Activated CD8-positive, alpha-beta T cell treated with anti-CD3 and anti-CD28 coated beads for 36 hours (primary cell): ENCODE measurements around the gene PRKCSH. TPM values are rescaled to one million over a fixed set of nuclear protein-coding genes. Genes with fewer than 3 reads are reported as not detected.

Experiments used
- ATAC-seq: fragments of 200-7000 bp; cut with Tn5 transposase; one replicate; pipeline ENCODE4 v1.10.0; 2021; ENCODE audit warnings: mild to moderate bottlenecking, moderate library complexity
- CTCF ChIA-PET: fragments of 350-600 bp; sonication (Branson Sonifier 250); formaldehyde crosslinking; loops from one replicate; lab custom pipeline; 2021; ENCODE audit warnings: antibody characterized with exemption; lab: Charles Lee
- POLR2A ChIA-PET: fragments of 350-600 bp; sonication (Branson Sonifier 250); formaldehyde crosslinking; loops from one replicate; lab custom pipeline; 2021; ENCODE audit warnings: antibody characterized with exemption; lab: Charles Lee
- DNase-seq: peaks from one replicate; pipeline ENCODE4 v3.0.0-alpha.2; 2020
- H3K27ac Mint-ChIP-seq: one replicate; pipeline ENCODE4 v1.8.0; 2021; ENCODE audit warnings: mild to moderate bottlenecking, mixed read lengths
- H3K27me3 Mint-ChIP-seq: one replicate; pipeline ENCODE4 v1.8.0; 2021; ENCODE audit warnings: mixed read lengths
- H3K36me3 Mint-ChIP-seq: one replicate; pipeline ENCODE4 v1.8.0; 2021; ENCODE audit warnings: low read depth, mixed read lengths
- H3K4me1 Mint-ChIP-seq: one replicate; pipeline ENCODE4 v1.8.0; 2021; ENCODE audit warnings: low read depth, mixed read lengths
- H3K4me3 Mint-ChIP-seq: one replicate; pipeline ENCODE4 v1.8.0; 2021; ENCODE audit warnings: mild to moderate bottlenecking, moderate library complexity, mixed read lengths
- H3K9me3 Mint-ChIP-seq: one replicate; pipeline ENCODE4 v1.8.0; 2021; ENCODE audit warnings: mixed read lengths
- intact Hi-C: fragments of 100-400 bp; cut with micrococcal nuclease; formaldehyde crosslinking; loops from one replicate; pipeline ENCODE4 v1.10.0; 2022
- total RNA-seq, 2 experiments: library from RNA; stranded (reverse); gene quantifications; one replicate each; pipeline ENCODE4 v1.2.3, GENCODE V29; 2021
- TF ChIP-seq, protein P1 (sequence below): fragments of 200-600 bp; IDR thresholded peaks from one replicate; pipeline ENCODE4 v1.8.0; 2022; ENCODE audit warnings: antibody characterized with exemption, mild to moderate bottlenecking

The PRKCSH gene
- total RNA-seq, 2 experiments from 2014 or later = 207 to 211 TPM

GRCh38 chr19:11437955-11438354, 2.5 kb downstream of the PRKCSH start:
- peaks cover 35% of the 10 kb centered on the region for H3K36me3 Mint-ChIP-seq
- H3K9me3 Mint-ChIP-seq = no peaks in the 10 kb centered on the region
- TF ChIP-seq, protein P1, sequence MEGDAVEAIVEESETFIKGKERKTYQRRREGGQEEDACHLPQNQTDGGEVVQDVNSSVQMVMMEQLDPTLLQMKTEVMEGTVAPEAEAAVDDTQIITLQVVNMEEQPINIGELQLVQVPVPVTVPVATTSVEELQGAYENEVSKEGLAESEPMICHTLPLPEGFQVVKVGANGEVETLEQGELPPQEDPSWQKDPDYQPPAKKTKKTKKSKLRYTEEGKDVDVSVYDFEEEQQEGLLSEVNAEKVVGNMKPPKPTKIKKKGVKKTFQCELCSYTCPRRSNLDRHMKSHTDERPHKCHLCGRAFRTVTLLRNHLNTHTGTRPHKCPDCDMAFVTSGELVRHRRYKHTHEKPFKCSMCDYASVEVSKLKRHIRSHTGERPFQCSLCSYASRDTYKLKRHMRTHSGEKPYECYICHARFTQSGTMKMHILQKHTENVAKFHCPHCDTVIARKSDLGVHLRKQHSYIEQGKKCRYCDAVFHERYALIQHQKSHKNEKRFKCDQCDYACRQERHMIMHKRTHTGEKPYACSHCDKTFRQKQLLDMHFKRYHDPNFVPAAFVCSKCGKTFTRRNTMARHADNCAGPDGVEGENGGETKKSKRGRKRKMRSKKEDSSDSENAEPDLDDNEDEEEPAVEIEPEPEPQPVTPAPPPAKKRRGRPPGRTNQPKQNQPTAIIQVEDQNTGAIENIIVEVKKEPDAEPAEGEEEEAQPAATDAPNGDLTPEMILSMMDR = no peak
- H3K27me3 Mint-ChIP-seq = no peaks in the 10 kb centered on the region
- intact Hi-C loops = no loop called here
- H3K27ac Mint-ChIP-seq = no peak overlapping the region
- DNase-seq (no peak), ATAC-seq (no peak)
- ChIA-PET POLR2A (no interaction called here), CTCF (no interaction called here)
- H3K4me1 Mint-ChIP-seq = peaks cover 18% of the 10 kb centered on the region
- H3K4me3 Mint-ChIP-seq = peak overlapping the region; percentile 100

DNA sequence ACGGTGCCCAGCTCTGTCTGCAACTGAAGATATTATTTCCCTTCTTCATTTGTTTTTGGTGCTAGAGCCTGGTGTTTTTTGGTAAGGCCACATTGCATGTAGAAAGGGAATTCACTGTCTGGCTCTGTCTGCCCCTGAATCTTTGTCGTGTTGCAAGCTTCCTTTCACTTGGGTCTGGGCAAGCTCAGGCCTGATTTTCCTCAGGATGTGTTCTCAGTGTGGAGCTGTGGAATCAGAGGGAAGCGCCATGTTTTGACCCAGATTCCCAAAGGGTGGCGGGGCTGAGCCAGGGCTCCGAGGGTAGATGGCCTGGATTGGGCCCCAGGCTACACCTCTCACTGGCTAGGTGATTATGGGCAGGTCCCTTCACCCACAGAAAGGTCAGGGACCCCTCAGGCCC, 8.6 kb downstream of the PRKCSH start:
- POLR2A ChIA-PET = interaction anchor here (0.7 kb wide), 1 partner anchor 24 kb away, joined by 4 read pairs; no protein-coding TSS in a partner anchor
- no peak for ATAC-seq

DNA sequence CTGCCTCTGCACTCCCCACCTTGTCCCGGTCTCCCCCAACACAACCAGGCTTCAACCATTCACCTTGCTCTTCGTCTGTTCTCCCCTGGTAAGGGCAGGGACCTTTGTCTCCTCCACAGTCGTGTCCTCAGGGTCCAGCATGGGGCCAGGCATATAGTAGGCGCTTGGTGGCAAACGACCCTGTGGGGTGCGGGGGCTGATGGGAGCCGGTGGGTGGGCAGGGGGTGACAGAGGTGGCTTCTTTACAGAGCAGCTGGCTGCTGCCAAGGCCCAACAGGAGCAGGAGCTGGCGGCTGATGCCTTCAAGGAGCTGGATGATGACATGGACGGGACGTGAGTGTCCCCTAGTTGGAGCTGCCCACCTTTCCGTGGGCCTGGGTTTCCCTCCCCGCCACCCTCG, 9.7 kb downstream of the PRKCSH start:
- ATAC-seq = no peak
- TF ChIP-seq, protein P1 = no peak
- Mint-ChIP-seq H3K27me3 (no peaks in the 10 kb centered on the region), H3K27ac (no peak overlapping the region), H3K36me3 (peaks cover 26% of the 10 kb centered on the region), H3K4me1 (no peaks in the 10 kb centered on the region), H3K9me3 (no peaks in the 10 kb centered on the region), H3K4me3 (no peak overlapping the region)
- CTCF ChIA-PET = interaction anchor here (1.2 to 2.0 kb wide), 3 partner anchors 10 to 151 kb away, joined by 3 to 6 read pairs (median 5); partner anchors contain the start of genes ODAD3 and PRKCSH
- intact Hi-C loops = no loop called here
- no peak for DNase-seq
- POLR2A ChIA-PET = no interaction called here

More for the DNA sequence above, 8.6 kb downstream of the PRKCSH start:
- Mint-ChIP-seq H3K4me3 (no peak overlapping the region), H3K36me3 (peaks cover 25% of the 10 kb centered on the region), H3K9me3 (no peaks in the 10 kb centered on the region), H3K4me1 (no peaks in the 10 kb centered on the region), H3K27ac (no peak overlapping the region), H3K27me3 (no peaks in the 10 kb centered on the region)
- CTCF ChIA-PET = interaction anchor here (2.4 kb wide), 1 partner anchor 39 kb away, joined by 8 read pairs; no protein-coding TSS in a partner anchor
- intact Hi-C loops = no loop called here
- TF ChIP-seq, protein P1 = no peak
- no peak for DNase-seq

DNA sequence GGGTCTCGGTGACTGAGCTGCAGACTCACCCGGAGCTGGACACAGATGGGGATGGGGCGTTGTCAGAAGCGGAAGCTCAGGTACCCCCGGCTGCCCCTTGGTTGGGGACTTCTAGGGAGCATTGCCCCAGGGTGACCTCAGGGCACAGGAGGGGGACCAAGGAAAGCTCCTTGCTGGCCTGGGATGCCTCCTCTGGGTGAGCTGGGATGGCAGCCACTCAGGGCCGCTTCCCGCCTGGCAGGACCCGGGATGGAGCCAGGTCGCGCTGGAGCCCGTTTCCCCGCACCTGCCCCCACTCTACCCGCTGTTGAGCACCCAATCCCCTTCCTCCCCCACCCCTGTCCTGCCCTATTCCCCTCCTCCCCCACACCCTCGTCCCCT, 10.8 kb downstream of the PRKCSH start:
- peaks cover 21% of the 10 kb centered on the region for H3K36me3 Mint-ChIP-seq
- no peak for ATAC-seq
- H3K27ac Mint-ChIP-seq = no peak overlapping the region
- TF ChIP-seq, protein P1 = no peak
- no peaks in the 10 kb centered on the region for H3K4me1 Mint-ChIP-seq
- H3K4me3 Mint-ChIP-seq = no peak overlapping the region
- H3K27me3 Mint-ChIP-seq = no peaks in the 10 kb centered on the region
- ChIA-PET CTCF (interaction anchor here (1.2 to 2.0 kb wide), 5 partner anchors 11 to 154 kb away, joined by 3 to 6 read pairs (median 4); partner anchors contain the start of genes ODAD3 and PRKCSH), POLR2A (no interaction called here)
- no peak for DNase-seq
- no peaks in the 10 kb centered on the region for H3K9me3 Mint-ChIP-seq
- intact Hi-C loops = no loop called here

- POLR2A ChIA-PET = interaction anchor here (0.6 kb wide), 1 partner anchor 11 kb away, joined by 3 read pairs; the partner anchor contains the start of gene PRKCSH
- Mint-ChIP-seq H3K27ac (no peak overlapping the region), H3K9me3 (no peaks in the 10 kb centered on the region), H3K36me3 (peaks cover 20% of the 10 kb centered on the region), H3K4me1 (no peaks in the 10 kb centered on the region), H3K4me3 (no peak overlapping the region), H3K27me3 (no peaks in the 10 kb centered on the region)
- intact Hi-C loops = no loop called here
- DNase-seq (peak; percentile 58), ATAC-seq (peak; percentile 74)
- TF ChIP-seq, protein P1 = peak; percentile 76
- CTCF ChIA-PET = interaction anchor here (1.4 to 2.0 kb wide), 3 partner anchors 36 to 154 kb away, joined by 4 to 5 read pairs (median 4); no protein-coding TSS in a partner anchor
These were observed 11.3 kb downstream of the PRKCSH start for GRCh38 chr19:11446652-11447301.
